OCI-LY7 (cell line): ENCODE measurements around the gene TTC34. TPM values are rescaled to one million over a fixed set of nuclear protein-coding genes. Genes with fewer than 3 reads are reported as not detected.
"Not testable (repeated sequence)": the region's sequence is repeated elsewhere in the genome, so short reads cannot be mapped to it uniquely, and the experiment has no call there.

Source experiments
- BruUV-seq: library from RNA; stranded (reverse); fragments of 400-500 nt; replicated peaks from 2 replicates; lab custom pipeline; 2021; lab: Mats Ljungman, UMichigan
- CTCF ChIA-PET: fragments of 300-600 bp; sonication (Branson Sonifier 250); formaldehyde crosslinking; loops from one replicate; lab custom pipeline; 2022; ENCODE audit warnings: antibody characterized with exemption; ENCODE audit not compliant: unreplicated experiment; lab: Charles Lee
- POLR2A ChIA-PET: fragments of 300-600 bp; sonication (Branson Sonifier 250); formaldehyde crosslinking; loops from one replicate; lab custom pipeline; 2022; ENCODE audit warnings: antibody characterized with exemption; lab: Charles Lee
- DNase-seq: peaks from one replicate; pipeline ENCODE4 v3.0.0-alpha.2; 2015; ENCODE audit warnings: low spot score
- H2AFZ ChIP-seq: fragments of 200-600 bp; sonication (generic), shearing (Covaris generic); 2 replicates; pipeline ENCODE4 v1.6.1; 2014; ENCODE audit warnings: mild to moderate bottlenecking, antibody characterized with exemption, low read length, moderate library complexity
- H3K27ac ChIP-seq: fragments of 200-600 bp; sonication (generic); 2 replicates; pipeline ENCODE4 v1.5.1; 2014; ENCODE audit warnings: mixed run types, low read depth, mild to moderate bottlenecking, moderate library complexity, low read length, inconsistent platforms; ENCODE audit not compliant: poor library complexity, severe bottlenecking
- H3K36me3 ChIP-seq: fragments of 200-600 bp; sonication (generic); 2 replicates; pipeline ENCODE4 v1.6.1; 2014; ENCODE audit warnings: mild to moderate bottlenecking, antibody characterized with exemption, low read length, moderate library complexity, mixed read lengths; ENCODE audit not compliant: insufficient read depth
- H3K4me1 ChIP-seq: fragments of 200-600 bp; sonication (generic); 2 replicates; pipeline ENCODE4 v1.5.1; 2014; ENCODE audit warnings: mild to moderate bottlenecking, low read length; ENCODE audit not compliant: insufficient read depth, poor library complexity, severe bottlenecking
- H3K4me2 ChIP-seq: fragments of 200-600 bp; sonication (generic); 2 replicates; pipeline ENCODE4 v1.6.1; 2014; ENCODE audit warnings: mild to moderate bottlenecking, low read length
- H3K4me3 ChIP-seq: fragments of 200-600 bp; sonication (generic); 2 replicates; pipeline ENCODE4 v1.5.1; 2014; ENCODE audit warnings: mild to moderate bottlenecking, low read depth, low read length; ENCODE audit not compliant: poor library complexity, severe bottlenecking
- H3K79me2 ChIP-seq: fragments of 200-600 bp; sonication (generic); 2 replicates; pipeline ENCODE4 v1.6.1; 2016; ENCODE audit warnings: low read depth, mild to moderate bottlenecking, low read length, moderate library complexity, mixed read lengths; ENCODE audit not compliant: insufficient read depth
- H3K9me2 ChIP-seq: fragments of 200-600 bp; sonication (generic); 2 replicates; pipeline ENCODE4 v1.6.1; 2016; ENCODE audit warnings: mild to moderate bottlenecking, low read length, mixed read lengths; ENCODE audit not compliant: insufficient read depth
- H3K9me3 ChIP-seq: fragments of 200-600 bp; sonication (generic); 2 replicates; pipeline ENCODE4 v1.6.1; 2014; ENCODE audit warnings: mild to moderate bottlenecking, mixed run types, low read length, mixed read lengths
- H4K20me1 ChIP-seq: fragments of 200-600 bp; sonication (generic); 2 replicates; pipeline ENCODE4 v1.6.1; 2014; ENCODE audit warnings: mild to moderate bottlenecking, antibody characterized with exemption, low read length, moderate library complexity, mixed read lengths; ENCODE audit not compliant: insufficient read depth
- CTCF ChIP-seq: fragments of 200-600 bp; sonication (generic); conservative IDR thresholded peaks from 2 replicates; pipeline ENCODE4 v1.5.1; 2014; ENCODE audit warnings: mild to moderate bottlenecking, antibody characterized with exemption, low read length, moderate library complexity, mixed read lengths
- EZH2phosphoT487 ChIP-seq: fragments of 200-600 bp; sonication (generic); IDR thresholded peaks from 2 replicates; pipeline ENCODE4 v1.6.1; 2018; ENCODE audit warnings: low read depth, borderline replicate concordance, mild to moderate bottlenecking, mixed run types, antibody characterized with exemption, low read length, moderate library complexity, mixed read lengths
- intact Hi-C: fragments of 100-400 bp; cut with micrococcal nuclease; formaldehyde crosslinking; loops from one replicate; pipeline ENCODE4 v1.10.0; 2022; ENCODE audit not compliant: unreplicated experiment
- total RNA-seq, 2 experiments: library from RNA; depleted of rRNA in 1 of 2; stranded (reverse); fragments of >200 nt in 1 of 2; shearing (Covaris generic) in 1 of 2; gene quantifications; 2 replicates each; pipeline ENCODE4 v1.2.3, GENCODE V29; 2014 to 2022

TTC34 gene
- total RNA-seq, 2 experiments from 2014 or later: 1.1 to 2.2 TPM

DNA sequence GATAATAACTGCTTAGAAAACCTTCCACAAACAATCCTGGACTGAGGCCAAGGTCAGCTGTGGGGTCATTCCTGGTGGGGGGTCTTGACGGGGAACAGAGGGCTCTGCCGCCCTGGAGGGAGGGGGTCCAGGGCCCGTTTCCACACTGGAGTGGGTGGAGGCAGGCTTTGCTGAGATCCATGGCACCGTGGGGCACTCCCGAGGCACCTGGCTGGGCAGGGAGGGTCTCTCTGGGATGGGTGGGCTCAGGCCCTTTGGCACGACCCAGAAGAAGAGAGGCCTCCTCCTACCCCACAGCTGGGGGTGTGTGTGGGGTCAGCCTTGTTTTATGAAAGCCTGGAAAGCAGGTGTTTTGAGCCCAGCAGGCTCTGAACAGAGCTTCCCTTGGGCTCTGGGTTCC is 173.7 kb downstream of the TTC34 start:
- H3K36me3 ChIP-seq: no peaks in the 10 kb centered on the region
- H3K4me3 ChIP-seq: no peak overlapping the region
- H3K9me3 ChIP-seq: no peaks in the 10 kb centered on the region
- H3K9me2 ChIP-seq: no peaks in the 10 kb centered on the region
- H3K79me2 ChIP-seq: no peaks in the 10 kb centered on the region
- no peak for DNase-seq
- H3K27ac ChIP-seq: no peak overlapping the region
- CTCF ChIA-PET: no interaction called here
- POLR2A ChIA-PET: no interaction called here
- TF ChIP-seq EZH2phosphoT487 (no peak), CTCF (no peak)
- intact Hi-C loops: no loop called here
- H3K4me1 ChIP-seq: no peaks in the 10 kb centered on the region
- BruUV-seq: no TSS peak
- no peak overlapping the region for H2AFZ ChIP-seq
- H4K20me1 ChIP-seq: no peaks in the 10 kb centered on the region
- H3K4me2 ChIP-seq: no peak overlapping the region

GRCh38 chr1:2625748-2626147 is 175.7 kb downstream of the TTC34 start:
- H3K9me3 ChIP-seq, intact Hi-C loops, DNase-seq, H3K36me3 ChIP-seq, POLR2A ChIA-PET, H4K20me1 ChIP-seq, H3K4me1 ChIP-seq, H3K79me2 ChIP-seq, CTCF ChIA-PET, H3K4me2 ChIP-seq, BruUV-seq, H3K9me2 ChIP-seq, H3K27ac ChIP-seq, H2AFZ ChIP-seq, H3K4me3 ChIP-seq: not testable (repeated sequence)

DNA sequence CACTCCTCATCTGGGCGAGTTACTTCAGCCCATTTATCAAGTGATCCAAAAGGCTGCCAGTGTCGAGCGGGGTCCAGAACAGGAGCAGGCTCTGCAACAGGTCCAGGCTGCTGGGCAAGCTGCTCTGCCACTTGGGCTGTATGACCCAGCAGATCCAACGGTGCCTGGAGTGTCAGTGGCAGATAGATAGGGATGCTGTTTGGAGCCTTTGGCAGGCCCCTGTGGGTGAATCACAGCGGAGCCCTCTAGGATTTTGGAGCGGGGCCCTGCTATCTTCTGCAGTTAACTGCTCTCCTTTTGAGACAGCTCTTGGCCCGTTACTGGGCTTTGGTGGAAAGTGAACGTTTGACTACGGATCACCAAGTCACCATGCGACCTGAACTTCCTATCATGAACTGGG is 176.2 kb downstream of the TTC34 start:
- CTCF ChIA-PET: no interaction called here
- DNase-seq: no peak
- no TSS peak for BruUV-seq

More for the DNA sequence above, 176.2 kb downstream of the TTC34 start:
- Histone ChIP-seq H3K4me2 (no peak overlapping the region), H3K9me3 (no peaks in the 10 kb centered on the region), H3K4me3 (no peak overlapping the region), H3K79me2 (no peaks in the 10 kb centered on the region), H3K4me1 (no peaks in the 10 kb centered on the region), H4K20me1 (no peaks in the 10 kb centered on the region), H3K36me3 (no peaks in the 10 kb centered on the region), H3K9me2 (no peaks in the 10 kb centered on the region), H3K27ac (no peak overlapping the region), H2AFZ (no peak overlapping the region)
- intact Hi-C loops: no loop called here
- TF ChIP-seq CTCF: no peak
- no peak for TF ChIP-seq EZH2phosphoT487
- POLR2A ChIA-PET: no interaction called here
